Mammary epithelial cell (primary cell): ENCODE measurements around the gene KMT2B.

Experiments used
- EZH2 ChIP-seq: IDR thresholded peaks from 2 replicates; pipeline ENCODE4 v1.6.1; 2012; ENCODE audit warnings: low read length, inconsistent platforms, borderline replicate concordance
- TF ChIP-seq, protein P1 (sequence below), 2 donors: IDR thresholded peaks in 1 of 2; conservative IDR thresholded peaks in 1 of 2; 2 replicates each; pipeline ENCODE4 v1.5.1; 2011 to 2012; ENCODE audit warnings: inconsistent platforms in 2 of 2, low read length in 2 of 2, mild to moderate bottlenecking in 2 of 2, control low read depth in 1 of 2, low read depth in 1 of 2; ENCODE audit not compliant: insufficient read depth in 1 of 2; ENCODE audit errors: extremely low read depth in 1 of 2

DNA sequence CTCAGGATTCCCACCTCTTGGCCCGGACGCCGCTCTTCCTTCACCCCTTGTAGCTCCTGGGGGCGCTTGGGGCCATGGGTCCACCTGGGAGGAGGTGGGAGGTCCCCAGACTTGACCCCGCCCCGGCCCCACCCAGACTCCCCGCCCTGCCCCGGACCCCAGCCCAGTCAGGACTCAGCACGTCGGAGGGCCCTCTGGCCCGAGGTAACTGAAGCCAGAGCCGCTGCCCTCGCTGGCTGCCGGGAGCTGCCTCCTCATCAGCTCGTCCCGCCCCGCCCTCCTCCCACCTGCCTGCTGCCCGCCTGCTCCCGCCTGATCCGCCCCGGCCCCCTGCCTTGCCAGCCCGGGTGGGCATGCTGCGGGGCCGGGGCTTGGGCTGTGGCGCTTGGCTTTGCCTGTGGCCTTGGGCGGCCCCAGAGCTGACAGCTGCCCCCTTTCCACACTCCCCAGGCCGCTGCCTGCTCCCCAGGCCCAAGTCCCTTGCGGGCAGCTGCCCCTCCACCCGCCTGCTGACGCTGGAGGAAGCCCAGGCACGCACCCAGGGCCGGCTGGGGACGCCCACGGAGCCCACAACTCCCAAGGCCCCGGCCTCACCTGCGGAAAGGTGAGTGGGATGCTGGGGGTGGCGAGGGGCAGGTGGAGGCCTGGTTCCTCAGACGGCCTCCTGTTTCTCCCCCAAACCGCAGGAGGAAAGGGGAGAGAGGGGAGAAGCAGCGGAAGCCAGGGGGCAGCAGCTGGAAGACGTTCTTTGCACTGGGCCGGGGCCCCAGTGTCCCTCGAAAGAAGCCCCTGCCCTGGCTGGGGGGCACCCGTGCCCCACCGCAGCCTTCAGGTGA lies 66.9 kb downstream of the KMT2B start:
- TF ChIP-seq, protein P1, sequence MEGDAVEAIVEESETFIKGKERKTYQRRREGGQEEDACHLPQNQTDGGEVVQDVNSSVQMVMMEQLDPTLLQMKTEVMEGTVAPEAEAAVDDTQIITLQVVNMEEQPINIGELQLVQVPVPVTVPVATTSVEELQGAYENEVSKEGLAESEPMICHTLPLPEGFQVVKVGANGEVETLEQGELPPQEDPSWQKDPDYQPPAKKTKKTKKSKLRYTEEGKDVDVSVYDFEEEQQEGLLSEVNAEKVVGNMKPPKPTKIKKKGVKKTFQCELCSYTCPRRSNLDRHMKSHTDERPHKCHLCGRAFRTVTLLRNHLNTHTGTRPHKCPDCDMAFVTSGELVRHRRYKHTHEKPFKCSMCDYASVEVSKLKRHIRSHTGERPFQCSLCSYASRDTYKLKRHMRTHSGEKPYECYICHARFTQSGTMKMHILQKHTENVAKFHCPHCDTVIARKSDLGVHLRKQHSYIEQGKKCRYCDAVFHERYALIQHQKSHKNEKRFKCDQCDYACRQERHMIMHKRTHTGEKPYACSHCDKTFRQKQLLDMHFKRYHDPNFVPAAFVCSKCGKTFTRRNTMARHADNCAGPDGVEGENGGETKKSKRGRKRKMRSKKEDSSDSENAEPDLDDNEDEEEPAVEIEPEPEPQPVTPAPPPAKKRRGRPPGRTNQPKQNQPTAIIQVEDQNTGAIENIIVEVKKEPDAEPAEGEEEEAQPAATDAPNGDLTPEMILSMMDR (conservative IDR thresholded peaks at IDR 0.05 in 1 of 2, IDR thresholded peaks at IDR 0.05 in 1 of 2; ENCODE audit: extremely low read depth in 1 of 2, insufficient read depth in 1 of 2, low read depth in 1 of 2, low read length in 2 of 2): no peak
- TF ChIP-seq EZH2: no peak
